Esophagus muscularis mucosa (tissue), 4 donors: Measurements from ENCODE around the gene RNF126. TPM values are rescaled to one million over a fixed set of nuclear protein-coding genes. Genes with fewer than 3 reads are reported as not detected.

Experiments
- DNase-seq: peaks from one replicate; pipeline ENCODE4 v3.0.0-alpha.2; 2017; ENCODE audit errors: extremely low spot score
- H3K27ac ChIP-seq, 4 donors: fragments of 200-600 bp; sonication (generic); replicated peaks in 1 of 4; 1 replicate in 3 of 4; 2 replicates in 1 of 4; pipeline ENCODE4 v1.5.1; 2016 to 2019; ENCODE audit warnings: mild to moderate bottlenecking in 1 of 4
- H3K27me3 ChIP-seq, 4 donors: fragments of 200-600 bp; sonication (generic); one replicate each; pipeline versions ENCODE4 v1.5.1 to v1.6.0; 2016 to 2019
- H3K36me3 ChIP-seq, 4 donors: fragments of 200-600 bp; sonication (generic); one replicate each; pipeline ENCODE4 v1.5.1; 2016 to 2019
- H3K4me1 ChIP-seq, 4 donors: fragments of 200-600 bp; sonication (generic); one replicate each; pipeline ENCODE4 v1.5.1; 2016 to 2019
- H3K4me3 ChIP-seq, 4 donors: fragments of 200-600 bp; sonication (generic); 1 replicate in 2 of 4; 2 replicates in 2 of 4; pipeline ENCODE4 v1.5.1; 2016 to 2019; ENCODE audit warnings: mild to moderate bottlenecking in 4 of 4, moderate library complexity in 1 of 4
- H3K9me3 ChIP-seq, 4 donors: fragments of 200-600 bp; sonication (generic); 1 replicate in 3 of 4; 2 replicates in 1 of 4; pipeline ENCODE4 v1.5.1; 2016 to 2019
- CTCF ChIP-seq, 3 experiments: fragments of 200-600 bp in 2 of 3; fragments of 450-650 bp in 1 of 3; sonication (generic) in 2 of 3; IDR thresholded peaks; one replicate each; pipeline ENCODE4 v1.5.1; 2017 to 2019; ENCODE audit warnings: antibody characterized with exemption in 3 of 3, mild to moderate bottlenecking in 2 of 3, moderate library complexity in 1 of 3
- EP300 ChIP-seq: sonication (generic); formaldehyde crosslinking; IDR thresholded peaks from one replicate; pipeline ENCODE4 v1.6.1; 2017; ENCODE audit warnings: antibody characterized with exemption
- POLR2A ChIP-seq: fragments of 450-650 bp; IDR thresholded peaks from one replicate; pipeline ENCODE4 v1.6.1; 2017; ENCODE audit warnings: antibody characterized with exemption, moderate library complexity, mild to moderate bottlenecking, low read depth
- POLR2AphosphoS5 ChIP-seq, 2 donors: sonication (generic); formaldehyde crosslinking; IDR thresholded peaks; one replicate each; pipeline ENCODE4 v1.6.1; 2017; ENCODE audit warnings: antibody characterized with exemption in 2 of 2
- WGBS: methylation state at CpG from one replicate; pipeline ENCODE4 v1.1.5; 2018; 5-methylcytosine and 5-hydroxymethylcytosine counted together
- intact Hi-C: fragments of 100-400 bp; cut with DNase I; formaldehyde crosslinking; loops from one replicate; pipeline ENCODE4 v1.15.1; 2023
- total RNA-seq, 4 donors: library from RNA; depleted of rRNA; stranded (reverse); fragments of >200 nt; gene quantifications; one replicate each; pipeline versions ENCODE4 v1.1.0 to v1.2.1, GENCODE V29; 2016

RNF126 gene
- total RNA-seq, 4 donors from 2014 or later = 41.5 to 63.5 (median 62.3) TPM

- Histone ChIP-seq H3K27ac (no peak overlapping the region), H3K9me3 (no peaks in the 10 kb centered on the region), H3K4me3 (no peak overlapping the region), H3K27me3 (no peaks in the 10 kb centered on the region), H3K4me1 (peaks cover 55 to 88% (median 70%) of the 10 kb centered on the region in 4 donors), H3K36me3 (peaks cover 9 to 40% (median 28%) of the 10 kb centered on the region in 4 donors)
- WGBS = 80% methylated on average over 14 of the region's 19 CpGs
- no peak for DNase-seq
- intact Hi-C loops = no loop called here
- no peak for TF ChIP-seq CTCF (IDR thresholded peaks at IDR 0.05)
- no peak for TF ChIP-seq POLR2A
- TF ChIP-seq EP300 = no peak
- no peak for TF ChIP-seq POLR2AphosphoS5 (IDR thresholded peaks at IDR 0.05)
These were observed 5.4 kb downstream of the RNF126 start for GRCh38 chr19:657611-658010.

GRCh38 chr19:656751-657559 lies 6.1 kb downstream of the RNF126 start:
- no peak overlapping the region for H3K4me3 ChIP-seq
- H3K36me3 ChIP-seq = peaks cover 14 to 46% (median 34%) of the 10 kb centered on the region in 4 donors
- H3K27me3 ChIP-seq = no peaks in the 10 kb centered on the region
- no peak for DNase-seq
- H3K4me1 ChIP-seq = peaks cover 54 to 87% (median 65%) of the 10 kb centered on the region in 4 donors
- 88% methylated on average over 29 of the region's 43 CpGs for WGBS
- intact Hi-C loops = no loop called here
- H3K9me3 ChIP-seq = no peaks in the 10 kb centered on the region
- no peak for TF ChIP-seq POLR2A
- TF ChIP-seq CTCF (IDR thresholded peaks at IDR 0.05) = no peak
- no peak for TF ChIP-seq EP300
- no peak for TF ChIP-seq POLR2AphosphoS5 (IDR thresholded peaks at IDR 0.05)
- no peak overlapping the region for H3K27ac ChIP-seq

GRCh38 chr19:655691-656090 lies 7.3 kb downstream of the RNF126 start:
- Histone ChIP-seq H3K36me3 (peaks cover 27 to 59% (median 47%) of the 10 kb centered on the region in 4 donors), H3K27ac (no peak overlapping the region)
- intact Hi-C loops = no loop called here

GRCh38 chr19:653425-653824 lies 9.6 kb downstream of the RNF126 start:
- no peak for DNase-seq
- Histone ChIP-seq H3K27me3 (no peaks in the 10 kb centered on the region), H3K27ac (no peak overlapping the region), H3K4me3 (no peak overlapping the region), H3K9me3 (no peaks in the 10 kb centered on the region), H3K36me3 (peaks cover 40 to 78% (median 65%) of the 10 kb centered on the region in 4 donors), H3K4me1 (peaks cover 19 to 51% (median 30%) of the 10 kb centered on the region in 4 donors)
- intact Hi-C loops = no loop called here
- no peak for TF ChIP-seq POLR2A
- TF ChIP-seq EP300 = no peak
- TF ChIP-seq POLR2AphosphoS5 (IDR thresholded peaks at IDR 0.05) = no peak
- no peak for TF ChIP-seq CTCF (IDR thresholded peaks at IDR 0.05)
- 87% methylated on average over 5 of the region's 17 CpGs for WGBS

More at GRCh38 chr19:655691-656090, 7.3 kb downstream of the RNF126 start:
- Histone ChIP-seq H3K4me3 (no peak overlapping the region), H3K27me3 (no peaks in the 10 kb centered on the region), H3K9me3 (no peaks in the 10 kb centered on the region), H3K4me1 (peaks cover 41 to 74% (median 52%) of the 10 kb centered on the region in 4 donors)
- TF ChIP-seq POLR2AphosphoS5 (IDR thresholded peaks at IDR 0.05) (no peak), EP300 (no peak), CTCF (IDR thresholded peaks at IDR 0.05) (no peak), POLR2A (no peak)
- DNase-seq = no peak
- 70% methylated on average over 15 of the region's 17 CpGs for WGBS
